GM12891 (cell line): ENCODE data around the gene AHSG.

Experiments used
- DNase-seq: peaks from one replicate; pipeline ENCODE4 v3.0.0; 2011; ENCODE audit warnings: low spot score; ENCODE audit not compliant: insufficient read length
- FAIRE-seq: peaks from 2 replicates; lab custom pipeline; 2011; peaks lifted over from hg19 to GRCh38; lab: Jason Lieb, UNC
- PAX5 ChIP-seq: IDR thresholded peaks from 2 replicates; pipeline ENCODE4 v1.6.1; 2011; ENCODE audit warnings: low read length, moderate library complexity, mild to moderate bottlenecking; ENCODE audit not compliant: insufficient read depth, severe bottlenecking
- POLR2A ChIP-seq: IDR thresholded peaks from 2 replicates; pipeline ENCODE4 v1.6.1; 2011; ENCODE audit warnings: low read depth, low read length, control low read depth
- POLR2AphosphoS5 ChIP-seq: IDR thresholded peaks from 2 replicates; pipeline ENCODE4 v1.6.1; 2011; ENCODE audit warnings: low read depth, low read length, control low read depth
- POU2F2 ChIP-seq: IDR thresholded peaks from 2 replicates; pipeline ENCODE4 v1.6.1; 2011; ENCODE audit warnings: low read depth, mild to moderate bottlenecking, control low read depth, low read length, moderate library complexity
- SPI1 ChIP-seq: IDR thresholded peaks from 2 replicates; pipeline ENCODE4 v1.6.1; 2011; ENCODE audit warnings: low read depth, low read length, control low read depth
- TAF1 ChIP-seq: IDR thresholded peaks from 2 replicates; pipeline ENCODE4 v1.6.1; 2011; ENCODE audit warnings: low read depth, low read length, control low read depth

Gene AHSG

DNA sequence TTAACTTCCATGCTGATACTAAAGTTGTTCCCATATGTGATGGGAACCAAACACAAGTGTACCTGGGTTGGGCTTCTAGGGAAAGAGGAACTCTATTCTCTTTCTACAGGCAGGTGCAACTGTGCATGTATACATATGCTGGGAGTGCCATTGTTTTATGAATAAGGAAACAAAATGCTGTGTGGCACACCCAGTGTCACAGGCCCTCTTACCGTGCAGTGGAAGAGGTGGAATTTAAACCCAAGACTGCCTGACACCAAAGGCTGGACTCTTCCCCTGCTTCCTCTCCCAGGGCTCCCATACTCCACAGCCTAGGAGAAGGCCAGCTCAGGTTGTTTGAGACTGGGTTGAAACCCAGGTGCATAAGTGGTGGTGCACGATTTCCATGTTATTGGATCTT lies 25.4 kb downstream of the AHSG start:
- TF ChIP-seq POU2F2 (no peak), POLR2AphosphoS5 (no peak), TAF1 (no peak), PAX5 (no peak), POLR2A (no peak), SPI1 (no peak)
- FAIRE-seq: no peak

DNA sequence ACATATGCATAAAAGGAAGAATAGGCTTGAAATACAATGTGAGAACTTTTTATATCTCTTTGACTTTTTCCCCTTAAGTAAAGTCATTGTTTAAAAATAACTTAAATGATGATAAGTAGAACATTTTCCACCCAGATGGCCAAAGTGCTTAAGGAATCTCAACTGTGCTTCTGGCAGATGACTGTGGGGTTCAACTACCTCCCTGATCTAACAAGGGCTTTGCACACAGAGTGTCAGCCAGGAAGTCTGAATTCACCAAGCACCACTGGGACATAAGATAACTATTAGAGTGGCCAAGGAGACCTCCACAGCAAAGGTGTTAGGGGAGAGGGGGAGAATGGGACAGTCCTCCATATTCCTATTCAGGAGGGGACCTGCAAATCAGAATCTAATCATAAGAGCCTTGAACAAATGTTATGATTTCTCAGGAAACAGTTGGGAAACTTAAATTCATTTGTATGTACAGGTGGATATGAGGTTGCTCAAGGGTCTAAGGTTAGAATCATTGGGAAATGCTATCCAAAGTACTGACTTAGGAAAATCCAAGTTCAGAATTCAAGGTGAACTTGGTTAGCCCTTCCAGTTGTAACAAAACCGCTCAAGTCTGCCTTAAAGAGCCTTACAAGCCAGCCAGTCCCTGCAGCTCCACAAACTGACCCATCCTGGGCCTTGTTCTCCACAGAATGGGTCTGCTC lies 27.1 kb downstream of the AHSG start, which contains the start of gene FETUB:
Gene FETUB (plus strand): TSS at position 622 of the 695 bp plus-strand sequence. CDS start 62 bp downstream, at position 684.
- FAIRE-seq: no peak
- DNase-seq: no peak
- TF ChIP-seq TAF1: no peak
- no peak for TF ChIP-seq POLR2A
- TF ChIP-seq PAX5: no peak
- no peak for TF ChIP-seq POU2F2
- TF ChIP-seq SPI1: no peak
- TF ChIP-seq POLR2AphosphoS5: no peak

More for the DNA sequence above, 25.4 kb downstream of the AHSG start:
- no peak for DNase-seq

- TF ChIP-seq PAX5 (no peak), POU2F2 (no peak), TAF1 (no peak), POLR2A (no peak), SPI1 (no peak), POLR2AphosphoS5 (no peak)
- FAIRE-seq (no peak), DNase-seq (no peak)
Observed at GRCh38 chr3:186640473-186640818, 27.6 kb downstream of the AHSG start.

- no peak for TF ChIP-seq SPI1
- no peak for TF ChIP-seq PAX5
- no peak for TF ChIP-seq POLR2AphosphoS5
- no peak for TF ChIP-seq TAF1
- no peak for TF ChIP-seq POU2F2
- no peak for TF ChIP-seq POLR2A
- DNase-seq (no peak), FAIRE-seq (no peak)
Observed at GRCh38 chr3:186640929-186641328, 28.1 kb downstream of the AHSG start.

DNA sequence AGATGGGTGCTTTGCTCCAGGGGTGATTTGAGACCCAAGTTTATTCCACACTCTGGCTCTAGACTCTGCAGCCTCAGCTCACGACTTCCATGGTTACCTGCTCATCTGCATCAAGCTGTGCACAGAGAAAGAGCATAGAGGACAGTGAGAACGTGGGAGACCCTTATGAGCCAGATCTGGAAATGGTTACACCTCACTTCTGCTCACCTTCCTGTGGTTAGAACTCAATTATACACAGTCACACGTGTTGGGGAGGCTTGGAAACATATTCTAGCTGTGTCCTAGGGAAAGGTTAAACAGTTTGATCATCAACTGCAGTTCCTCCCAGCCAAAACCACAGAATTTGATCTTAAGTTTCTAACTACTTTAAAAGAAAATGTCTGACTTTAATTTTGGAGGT lies 29.2 kb downstream of the AHSG start:
- peak; percentile 80 for FAIRE-seq
- DNase-seq: no peak
- TF ChIP-seq SPI1 (no peak), PAX5 (no peak), POU2F2 (no peak), POLR2AphosphoS5 (no peak), POLR2A (no peak), TAF1 (no peak)

GRCh38 chr3:186643493-186643892 lies 30.6 kb downstream of the AHSG start:
- FAIRE-seq: peak; percentile 85
- DNase-seq: no peak
- TF ChIP-seq POLR2AphosphoS5 (no peak), SPI1 (no peak), POLR2A (no peak), PAX5 (no peak), TAF1 (no peak), POU2F2 (no peak)

DNA sequence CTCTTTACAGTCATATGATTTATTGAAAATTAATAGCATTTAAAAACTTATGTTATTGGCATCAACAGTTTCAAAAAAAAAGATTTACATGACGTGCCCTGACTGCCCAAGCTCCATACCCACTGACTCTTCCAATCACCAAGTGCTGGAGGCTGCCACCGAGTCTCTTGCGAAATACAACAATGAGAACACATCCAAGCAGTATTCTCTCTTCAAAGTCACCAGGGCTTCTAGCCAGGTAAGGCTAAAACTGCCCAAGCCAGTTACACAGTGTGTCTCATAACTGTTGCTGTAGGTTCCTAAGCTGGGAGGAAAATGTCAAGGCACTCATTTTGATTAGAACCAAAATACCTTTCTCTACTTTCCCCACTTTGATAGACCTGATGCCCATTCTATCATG lies 31.8 kb downstream of the AHSG start:
- TF ChIP-seq POU2F2 (no peak), TAF1 (no peak), POLR2A (no peak), PAX5 (no peak), SPI1 (no peak), POLR2AphosphoS5 (no peak)
- FAIRE-seq: no peak
- no peak for DNase-seq

DNA sequence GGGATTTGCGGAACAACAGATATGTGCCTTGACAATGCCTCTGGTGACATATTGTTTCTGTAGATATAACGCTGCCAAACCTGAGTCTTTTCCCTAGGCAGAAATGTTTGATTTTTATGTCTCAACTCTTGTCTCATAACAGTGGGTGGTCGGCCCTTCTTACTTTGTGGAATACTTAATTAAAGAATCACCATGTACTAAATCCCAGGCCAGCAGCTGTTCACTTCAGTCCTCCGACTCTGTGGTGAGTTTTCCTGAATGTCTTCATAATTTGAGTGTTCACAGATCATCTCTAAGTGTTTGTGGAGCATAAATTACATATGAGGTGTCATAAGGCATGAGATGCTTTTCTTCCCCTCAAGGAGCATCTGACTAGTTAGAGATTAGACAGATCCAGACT lies 33.2 kb downstream of the AHSG start:
- DNase-seq (no peak), FAIRE-seq (peak; percentile 72)
- no peak for TF ChIP-seq SPI1
- TF ChIP-seq POLR2AphosphoS5: no peak
- no peak for TF ChIP-seq POU2F2
- no peak for TF ChIP-seq PAX5
- no peak for TF ChIP-seq POLR2A
- no peak for TF ChIP-seq TAF1

DNA sequence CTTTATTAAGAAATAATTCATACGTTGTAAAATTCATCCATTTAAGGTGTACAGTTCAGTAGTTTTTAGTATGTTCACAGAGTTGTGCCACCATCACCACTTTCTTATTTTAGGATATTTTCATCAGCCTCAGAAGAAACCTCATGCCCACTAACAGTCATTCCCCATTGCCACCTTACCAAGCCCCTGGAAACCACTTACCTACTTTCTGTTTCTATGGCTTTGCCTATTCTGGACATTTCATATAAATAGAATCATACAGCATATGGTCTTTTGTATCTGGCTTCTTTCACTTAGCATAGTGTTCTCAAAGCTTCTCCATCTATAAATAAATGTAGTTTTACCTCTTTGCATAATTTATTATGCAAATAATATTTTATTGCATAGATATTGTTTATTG lies 34.0 kb downstream of the AHSG start:
- no peak for DNase-seq

DNA sequence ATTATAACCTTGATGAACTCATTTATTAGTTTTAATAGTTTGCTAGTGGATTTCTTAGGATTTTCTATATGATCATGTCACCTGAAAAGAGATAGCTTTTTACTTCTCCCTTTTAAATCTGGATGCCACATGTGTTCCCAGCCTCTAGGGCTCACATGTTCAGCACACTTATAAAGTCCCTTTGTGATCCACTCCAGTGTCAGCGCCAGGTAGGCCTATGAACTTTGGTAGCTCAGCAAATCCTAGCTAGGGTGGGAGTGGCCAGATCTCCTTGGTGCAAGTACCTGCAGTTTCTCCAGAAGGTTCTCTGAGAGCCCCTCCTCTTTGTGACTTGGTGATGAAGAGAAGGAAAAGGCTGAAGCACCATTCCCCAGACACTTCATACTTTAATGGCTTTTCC lies 36.0 kb downstream of the AHSG start:
- no peak for FAIRE-seq
- TF ChIP-seq SPI1 (no peak), POLR2A (no peak), TAF1 (no peak), POLR2AphosphoS5 (no peak), POU2F2 (no peak), PAX5 (no peak)
- DNase-seq: no peak

More for the DNA sequence above, 34.0 kb downstream of the AHSG start:
- no peak for TF ChIP-seq POLR2AphosphoS5
- no peak for FAIRE-seq
